Measurements from ENCODE around the gene CLEC5A.

The CLEC5A gene

GRCh38 chr7:141877365-141877764, 69.4 kb downstream of the CLEC5A start:
- CTCF ChIA-PET = no interaction called here

More at GRCh38 chr7:141877365-141877764, 69.4 kb downstream of the CLEC5A start:
- POLR2A ChIA-PET (ENCODE audit: low non-redundant PET) = no interaction called here
- H3K27ac ChIP-seq = no peak overlapping the region
- DNase-seq (ENCODE audit: low spot score) = no peak
- TF ChIP-seq CTCF (conservative IDR thresholded peaks at IDR 0.05; ENCODE audit: low read depth) = no peak
